H1 (cell line): Measurements from ENCODE around the gene MMP27.

Source experiments
- POLR2A ChIP-seq, 2 experiments: IDR thresholded peaks; 1 replicate in 1 of 2; 2 replicates in 1 of 2; pipeline ENCODE4 v1.6.1; 2011; ENCODE audit warnings: low read depth in 2 of 2, low read length in 2 of 2, mild to moderate bottlenecking in 2 of 2; ENCODE audit errors: control extremely low read depth in 1 of 2
- SUZ12 ChIP-seq: fragments of 200-600 bp; sonication (generic); IDR thresholded peaks from 2 replicates; pipeline ENCODE4 v1.6.1; 2012; ENCODE audit warnings: mild to moderate bottlenecking, inconsistent platforms, low read length, moderate library complexity, mixed read lengths

DNA sequence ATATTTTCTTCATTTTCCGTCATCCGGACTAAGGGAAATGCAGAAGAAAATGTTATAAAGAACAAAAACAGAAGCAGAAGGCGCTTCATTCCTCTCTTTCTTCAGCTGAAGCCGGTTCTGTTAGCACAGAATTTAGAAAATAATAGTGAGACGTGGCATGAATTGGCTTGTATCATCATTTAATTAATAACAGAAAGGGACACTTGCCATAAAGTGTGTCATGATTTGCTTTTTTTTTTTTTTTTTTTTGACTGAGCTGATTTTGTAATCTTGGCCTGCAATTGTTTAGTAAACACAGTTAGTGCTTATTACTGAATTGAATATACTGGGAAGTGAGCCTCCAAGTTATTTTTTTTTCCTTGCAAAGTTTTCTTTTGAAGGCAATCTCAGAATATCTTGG is at the start of gene MMP27:
- TF ChIP-seq SUZ12 (no peak), POLR2A (IDR thresholded peaks at IDR 0.05; ENCODE audit: control extremely low read depth in 1 of 2, low read depth in 2 of 2, low read length in 2 of 2) (no peak)
